Fibroblast of skin of scalp (primary cell): ENCODE data around the gene KIF5B.
A peak's percentile ranks its signal among the peaks of the same experiment; 100 is the strongest.
"Not testable (repeated sequence)": the region's sequence is repeated elsewhere in the genome, so short reads cannot be mapped to it uniquely, and the experiment has no call there.

Source experiments
- DNase-seq: peaks from one replicate; pipeline ENCODE4 v3.0.0-alpha.2; 2013

KIF5B gene

DNA sequence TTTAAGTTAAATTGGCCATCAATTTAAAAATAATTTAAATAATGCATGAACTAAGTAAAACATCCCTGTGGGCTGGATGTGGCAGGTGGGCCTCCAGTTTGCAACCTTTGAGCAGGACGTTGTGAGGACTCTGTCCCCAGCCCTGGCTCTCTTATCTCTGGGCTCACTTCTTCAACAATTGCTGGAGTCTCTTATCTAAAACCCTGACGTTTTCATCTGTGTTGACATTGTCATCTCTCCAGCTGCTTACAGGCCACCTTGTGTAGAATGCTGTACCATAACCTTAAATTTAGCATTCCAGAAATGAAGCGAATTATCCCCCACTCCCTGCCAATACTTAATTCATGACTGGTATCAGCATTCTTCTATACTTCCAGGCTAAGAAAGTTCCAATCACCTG lies 3.2 kb upstream of the KIF5B start:
- DNase-seq: no peak

DNA sequence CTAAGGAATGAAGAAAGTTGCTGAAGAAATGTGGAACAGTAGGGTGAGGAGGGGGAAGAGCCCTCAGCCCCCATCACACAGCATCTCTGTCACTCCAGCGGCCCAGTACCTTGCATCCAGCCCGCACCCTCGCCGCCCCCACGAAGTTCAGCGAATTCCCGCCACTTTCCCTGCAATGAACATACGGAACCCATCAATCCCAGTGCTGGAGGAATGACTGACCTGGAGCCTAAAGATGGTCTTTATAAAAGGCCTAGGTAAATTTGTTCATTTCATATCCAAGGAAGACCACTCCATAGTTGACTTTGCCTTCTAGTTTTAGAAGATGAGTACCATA lies 779 bp upstream of the KIF5B start:
- no peak for DNase-seq

GRCh38 chr10:32055478-32056135 lies 618 bp downstream of the KIF5B start:
- DNase-seq: peak; percentile 49

DNA sequence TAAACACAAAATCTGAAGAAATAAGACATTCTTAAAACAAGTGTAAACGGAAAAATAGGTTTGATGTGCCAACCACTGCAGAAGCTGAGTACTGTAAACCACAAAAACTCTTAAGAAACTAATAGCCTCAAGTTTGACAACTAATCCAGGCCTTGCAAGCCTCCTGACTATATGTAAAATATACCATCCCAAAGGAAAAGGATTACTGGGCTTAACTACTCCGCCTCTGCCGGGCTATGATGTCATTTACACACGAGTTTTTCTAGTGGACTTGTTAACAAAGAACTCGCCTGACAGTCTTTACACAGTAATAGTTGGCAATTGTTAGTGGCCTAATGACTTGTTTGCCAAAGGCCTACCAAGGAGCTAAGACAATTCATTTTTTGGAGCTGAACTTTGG lies 2.1 kb downstream of the KIF5B start:
- DNase-seq: peak; percentile 63

DNA sequence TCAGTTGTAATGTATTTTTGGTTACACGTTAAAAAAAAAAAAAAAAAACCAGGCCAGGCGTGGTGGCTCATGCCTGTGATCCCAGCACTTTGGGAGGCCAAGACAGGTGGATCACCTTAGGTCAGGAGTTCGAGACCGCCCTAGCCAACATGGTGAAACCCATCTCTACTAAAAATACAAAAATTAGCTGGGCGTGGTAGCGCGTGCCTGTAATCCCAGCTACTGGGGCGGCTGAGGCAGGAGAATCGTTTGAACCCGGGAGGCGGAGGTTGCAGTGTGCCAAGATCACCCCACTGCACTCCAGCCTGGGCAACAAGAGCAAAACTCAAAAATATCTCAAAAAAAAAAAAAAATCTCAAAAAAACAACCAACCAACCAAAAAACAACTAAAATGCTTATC lies 2.8 kb downstream of the KIF5B start:
- not testable (repeated sequence) for DNase-seq

- DNase-seq: peak; percentile 54
Observed at GRCh38 chr10:32051926-32052325, 4.3 kb downstream of the KIF5B start.

- no peak for DNase-seq
Observed at GRCh38 chr10:32050177-32050576, 6.0 kb downstream of the KIF5B start.

DNA sequence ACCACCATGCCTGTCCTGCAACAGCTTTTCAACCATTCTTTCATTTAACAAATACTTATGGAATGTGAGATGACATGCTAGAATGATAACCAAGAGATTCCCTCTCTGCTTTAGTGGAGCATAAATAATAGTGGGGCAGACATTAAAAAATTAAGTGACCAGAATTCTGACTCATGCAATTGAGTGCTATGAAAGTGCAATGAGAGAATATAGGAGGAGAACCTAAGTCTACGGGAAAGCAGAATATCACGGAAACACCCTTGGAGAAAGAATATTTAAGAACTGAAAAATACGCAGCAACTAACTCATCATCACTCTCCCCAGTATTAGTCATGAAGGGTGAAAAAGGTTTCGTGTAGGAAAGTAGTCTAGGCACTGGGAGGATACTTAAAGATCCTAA lies 7.1 kb downstream of the KIF5B start:
- peak; percentile 20 for DNase-seq

- DNase-seq: no peak
Observed at GRCh38 chr10:32048282-32048681, 7.9 kb downstream of the KIF5B start.

DNA sequence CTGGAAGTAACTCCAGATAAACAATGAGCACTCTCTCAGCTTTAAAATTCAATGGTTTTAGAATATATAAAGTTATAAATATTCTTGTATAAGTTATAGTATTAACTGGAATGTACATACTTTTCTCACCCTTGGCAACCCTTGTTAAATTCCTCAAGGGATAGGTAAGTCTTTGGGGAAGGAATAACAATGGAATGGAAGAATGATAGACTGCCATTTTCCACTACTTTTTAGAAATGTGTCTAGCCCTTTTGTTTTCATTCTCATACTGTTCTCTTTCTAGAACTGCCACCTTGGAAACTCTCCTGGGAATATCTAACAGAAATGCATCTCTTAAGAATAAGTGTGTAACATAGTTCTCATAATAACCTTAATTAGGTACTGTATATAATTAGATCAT lies 8.3 kb downstream of the KIF5B start:
- no peak for DNase-seq

DNA sequence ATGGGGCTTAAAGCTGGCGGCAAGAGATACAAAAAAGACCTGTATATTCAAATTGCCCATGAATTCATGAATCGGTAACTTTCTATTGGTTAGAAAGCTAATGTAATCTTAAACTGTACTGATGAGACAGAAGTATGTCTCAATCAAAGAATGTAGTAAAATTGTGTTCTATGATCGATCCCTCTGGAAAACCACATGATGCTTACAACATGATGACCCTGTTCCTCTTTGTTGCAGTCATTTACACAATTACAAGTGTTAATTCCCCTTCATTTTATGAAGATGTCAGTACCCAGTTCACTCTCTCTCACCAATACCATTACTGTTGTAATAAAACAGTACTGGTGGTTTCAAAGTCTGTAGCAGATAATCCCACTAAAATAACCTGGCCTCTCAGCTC lies 10.1 kb downstream of the KIF5B start:
- no peak for DNase-seq

DNA sequence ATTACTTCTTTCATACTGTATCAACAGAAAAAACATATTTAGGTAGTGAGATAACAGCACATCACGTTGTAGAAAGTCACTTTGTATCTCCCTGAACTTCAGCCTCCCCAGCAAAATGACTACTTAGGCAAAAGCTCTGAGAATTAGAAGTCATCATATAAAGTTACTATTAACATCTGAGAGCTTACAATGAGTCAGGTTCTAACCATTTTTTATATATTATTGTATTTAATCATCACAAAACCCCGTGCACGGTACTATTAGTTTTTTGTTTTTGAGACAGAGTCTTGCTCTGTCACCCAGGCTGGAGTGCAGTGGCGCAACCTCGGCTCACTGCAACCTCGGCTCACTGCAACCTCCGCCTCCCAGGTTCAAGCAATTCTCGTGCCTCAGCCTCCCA lies 13.5 kb downstream of the KIF5B start:
- peak; percentile 74 for DNase-seq

GRCh38 chr10:32041290-32042028 lies 14.8 kb downstream of the KIF5B start:
- DNase-seq: no peak

- no peak for DNase-seq
Observed at GRCh38 chr10:32039734-32040133, 16.5 kb downstream of the KIF5B start.

GRCh38 chr10:32038777-32039176 lies 17.4 kb downstream of the KIF5B start:
- peak; percentile 13 for DNase-seq

GRCh38 chr10:32036922-32037321 lies 19.3 kb downstream of the KIF5B start:
- DNase-seq: no peak

GRCh38 chr10:32035038-32035437 lies 21.2 kb downstream of the KIF5B start:
- DNase-seq: no peak

- no peak for DNase-seq
Observed at GRCh38 chr10:32033171-32033570, 23.1 kb downstream of the KIF5B start.

GRCh38 chr10:32031920-32032319 lies 24.3 kb downstream of the KIF5B start:
- no peak for DNase-seq

GRCh38 chr10:32031424-32031823 lies 24.8 kb downstream of the KIF5B start:
- no peak for DNase-seq

DNA sequence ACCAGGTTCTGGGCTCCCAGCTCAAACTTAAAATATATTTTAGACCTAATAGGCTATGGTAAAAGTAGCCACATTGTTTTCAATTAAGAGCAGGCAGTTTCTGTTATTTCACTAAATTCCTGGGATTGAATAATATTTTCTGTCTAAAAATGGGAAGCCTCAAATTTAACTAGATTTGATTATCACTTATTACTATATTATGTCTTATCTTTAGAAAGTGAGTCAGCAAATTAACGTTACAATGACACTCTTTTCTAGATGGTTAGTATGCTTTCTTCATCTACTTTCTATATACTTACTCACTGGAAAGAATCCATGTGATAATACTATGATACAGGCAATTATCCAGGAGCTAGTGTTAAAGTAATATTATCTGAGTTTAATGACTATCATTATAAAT lies 27.5 kb downstream of the KIF5B start:
- no peak for DNase-seq

DNA sequence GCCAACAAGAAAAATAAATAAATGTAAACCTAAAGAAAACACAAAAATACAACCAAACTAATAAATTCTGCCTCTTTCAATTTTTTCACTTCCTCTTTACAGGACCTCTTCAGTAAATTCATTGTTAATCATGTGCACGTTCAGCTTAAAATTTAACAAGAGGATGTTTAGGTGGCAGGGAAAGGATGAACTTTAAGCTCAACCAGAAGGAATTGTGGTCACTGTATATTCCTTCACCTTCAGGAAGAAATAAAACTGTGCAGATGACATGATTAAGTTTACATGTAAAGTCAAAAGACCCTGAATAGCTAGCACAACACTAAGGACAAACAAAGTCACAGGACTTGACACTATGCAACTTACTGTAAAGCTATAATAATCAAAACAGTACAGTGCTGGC lies 33.0 kb downstream of the KIF5B start:
- no peak for DNase-seq

GRCh38 chr10:32017044-32017443 lies 39.2 kb downstream of the KIF5B start:
- DNase-seq: no peak

DNA sequence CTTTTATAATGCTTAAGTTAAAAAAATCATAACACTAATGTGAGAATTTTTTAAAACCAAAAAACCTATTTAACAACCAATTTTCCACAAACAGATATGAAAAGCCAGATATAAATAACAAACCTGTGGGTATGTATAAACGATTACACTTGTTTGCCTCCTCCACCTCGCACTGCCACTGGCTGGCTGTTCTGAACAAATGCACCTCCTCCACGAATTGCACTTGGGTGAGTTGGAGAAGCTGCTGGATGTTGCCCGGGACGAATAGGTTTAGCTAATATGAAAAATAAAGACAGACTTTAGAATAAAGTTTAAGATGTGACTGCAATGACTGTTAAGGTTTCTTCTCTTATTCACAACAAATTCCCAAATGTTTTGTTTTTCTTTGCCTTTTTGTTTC lies 40.8 kb downstream of the KIF5B start:
- no peak for DNase-seq

DNA sequence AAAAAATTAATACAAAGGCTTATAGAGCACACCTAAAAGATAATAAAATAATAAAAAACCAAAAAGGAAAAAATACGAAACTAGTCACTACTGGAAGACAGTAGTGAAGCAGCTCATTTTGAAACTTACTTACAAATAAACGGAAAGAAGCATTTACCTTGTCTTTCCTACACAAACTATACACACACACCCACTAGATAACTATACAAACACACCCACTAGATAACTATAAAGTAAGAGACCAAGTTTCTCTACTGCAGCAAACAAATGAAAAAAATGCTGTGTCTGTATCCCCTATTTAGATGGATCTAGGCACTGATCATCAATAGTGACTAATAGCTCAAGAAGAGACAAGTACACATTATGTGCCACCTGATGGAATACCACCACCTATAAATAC lies 49.2 kb downstream of the KIF5B start:
- DNase-seq: no peak
